ENCODE results near the gene GDF7.

GRCh38 chr2:20677301-20678085, 10.5 kb downstream of the GDF7 start:
- TF ChIP-seq CEBPB (IDR thresholded peaks at IDR 0.05; ENCODE audit: low read depth) (no peak), CTCF (IDR thresholded peaks at IDR 0.05 in 2 of 3, conservative IDR thresholded peaks at IDR 0.05 in 1 of 3; ENCODE audit: borderline replicate concordance in 1 of 3, insufficient read depth in 1 of 3, low read depth in 2 of 3, low read length in 2 of 3) (peak; percentile 15 to 60 (median 39); a peak in 4 of 6 replicates), EZH2 (IDR thresholded peaks at IDR 0.05) (no peak), EZH2phosphoT487 (IDR thresholded peaks at IDR 0.05; ENCODE audit: borderline replicate concordance) (no peak), RAD21 (IDR thresholded peaks at IDR 0.05; ENCODE audit: low read depth) (no peak), POLR2AphosphoS5 (IDR thresholded peaks at IDR 0.05; ENCODE audit: low read depth, low read length) (no peak), ZNF274 (IDR thresholded peaks at IDR 0.05; ENCODE audit: low read depth, low read length) (no peak), POLR2A (IDR thresholded peaks at IDR 0.05; ENCODE audit: borderline replicate concordance, extremely low read depth, insufficient read depth, insufficient read length) (no peak), SIN3A (IDR thresholded peaks at IDR 0.05; ENCODE audit: low read depth) (no peak), CBX3 (IDR thresholded peaks at IDR 0.05; ENCODE audit: low read depth) (no peak), YY1 (IDR thresholded peaks at IDR 0.05; ENCODE audit: extremely low read depth, insufficient replicate concordance, low read depth, low read length) (no peak), ZFX (IDR thresholded peaks at IDR 0.05) (no peak)
- TF ChIP-seq, protein P1, sequence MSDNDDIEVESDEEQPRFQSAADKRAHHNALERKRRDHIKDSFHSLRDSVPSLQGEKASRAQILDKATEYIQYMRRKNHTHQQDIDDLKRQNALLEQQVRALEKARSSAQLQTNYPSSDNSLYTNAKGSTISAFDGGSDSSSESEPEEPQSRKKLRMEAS (IDR thresholded peaks at IDR 0.05) = no peak
- TF ChIP-seq, protein P2, sequence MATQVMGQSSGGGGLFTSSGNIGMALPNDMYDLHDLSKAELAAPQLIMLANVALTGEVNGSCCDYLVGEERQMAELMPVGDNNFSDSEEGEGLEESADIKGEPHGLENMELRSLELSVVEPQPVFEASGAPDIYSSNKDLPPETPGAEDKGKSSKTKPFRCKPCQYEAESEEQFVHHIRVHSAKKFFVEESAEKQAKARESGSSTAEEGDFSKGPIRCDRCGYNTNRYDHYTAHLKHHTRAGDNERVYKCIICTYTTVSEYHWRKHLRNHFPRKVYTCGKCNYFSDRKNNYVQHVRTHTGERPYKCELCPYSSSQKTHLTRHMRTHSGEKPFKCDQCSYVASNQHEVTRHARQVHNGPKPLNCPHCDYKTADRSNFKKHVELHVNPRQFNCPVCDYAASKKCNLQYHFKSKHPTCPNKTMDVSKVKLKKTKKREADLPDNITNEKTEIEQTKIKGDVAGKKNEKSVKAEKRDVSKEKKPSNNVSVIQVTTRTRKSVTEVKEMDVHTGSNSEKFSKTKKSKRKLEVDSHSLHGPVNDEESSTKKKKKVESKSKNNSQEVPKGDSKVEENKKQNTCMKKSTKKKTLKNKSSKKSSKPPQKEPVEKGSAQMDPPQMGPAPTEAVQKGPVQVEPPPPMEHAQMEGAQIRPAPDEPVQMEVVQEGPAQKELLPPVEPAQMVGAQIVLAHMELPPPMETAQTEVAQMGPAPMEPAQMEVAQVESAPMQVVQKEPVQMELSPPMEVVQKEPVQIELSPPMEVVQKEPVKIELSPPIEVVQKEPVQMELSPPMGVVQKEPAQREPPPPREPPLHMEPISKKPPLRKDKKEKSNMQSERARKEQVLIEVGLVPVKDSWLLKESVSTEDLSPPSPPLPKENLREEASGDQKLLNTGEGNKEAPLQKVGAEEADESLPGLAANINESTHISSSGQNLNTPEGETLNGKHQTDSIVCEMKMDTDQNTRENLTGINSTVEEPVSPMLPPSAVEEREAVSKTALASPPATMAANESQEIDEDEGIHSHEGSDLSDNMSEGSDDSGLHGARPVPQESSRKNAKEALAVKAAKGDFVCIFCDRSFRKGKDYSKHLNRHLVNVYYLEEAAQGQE (IDR thresholded peaks at IDR 0.05; ENCODE audit: low read depth) = no peak
